ENCODE measurements around the gene UCHL1.

Gene UCHL1

GRCh38 chr4:41211951-41212615 is 44.6 kb upstream of the UCHL1 start:
- no peak for TF ChIP-seq EP300 (IDR thresholded peaks at IDR 0.05; ENCODE audit: borderline replicate concordance)
- TF ChIP-seq CEBPB (IDR thresholded peaks at IDR 0.05): no peak
- no peak for TF ChIP-seq REST (IDR thresholded peaks at IDR 0.05; ENCODE audit: low read depth)
- TF ChIP-seq ZBTB7A (IDR thresholded peaks at IDR 0.05; ENCODE audit: low read depth): no peak
- TF ChIP-seq YY1 (IDR thresholded peaks at IDR 0.05; ENCODE audit: low read depth): no peak
- TF ChIP-seq EGR1 (IDR thresholded peaks at IDR 0.05): no peak
- TF ChIP-seq RAD21 (IDR thresholded peaks at IDR 0.05; ENCODE audit: low read depth): no peak
- TF ChIP-seq NFIC (IDR thresholded peaks at IDR 0.05): no peak
- no peak for TF ChIP-seq TAF1 (IDR thresholded peaks at IDR 0.05; ENCODE audit: low read depth)
- no peak for TF ChIP-seq TCF12 (IDR thresholded peaks at IDR 0.05; ENCODE audit: low read depth)
- TF ChIP-seq TEAD4 (IDR thresholded peaks at IDR 0.05): no peak
- no peak for TF ChIP-seq CREB1 (IDR thresholded peaks at IDR 0.05; ENCODE audit: low read depth)
- TF ChIP-seq FOXM1 (IDR thresholded peaks at IDR 0.05; ENCODE audit: borderline replicate concordance, low read depth): no peak
- TF ChIP-seq, protein P1, sequence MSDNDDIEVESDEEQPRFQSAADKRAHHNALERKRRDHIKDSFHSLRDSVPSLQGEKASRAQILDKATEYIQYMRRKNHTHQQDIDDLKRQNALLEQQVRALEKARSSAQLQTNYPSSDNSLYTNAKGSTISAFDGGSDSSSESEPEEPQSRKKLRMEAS (IDR thresholded peaks at IDR 0.05): no peak
- TF ChIP-seq USF1 (IDR thresholded peaks at IDR 0.05): no peak

DNA sequence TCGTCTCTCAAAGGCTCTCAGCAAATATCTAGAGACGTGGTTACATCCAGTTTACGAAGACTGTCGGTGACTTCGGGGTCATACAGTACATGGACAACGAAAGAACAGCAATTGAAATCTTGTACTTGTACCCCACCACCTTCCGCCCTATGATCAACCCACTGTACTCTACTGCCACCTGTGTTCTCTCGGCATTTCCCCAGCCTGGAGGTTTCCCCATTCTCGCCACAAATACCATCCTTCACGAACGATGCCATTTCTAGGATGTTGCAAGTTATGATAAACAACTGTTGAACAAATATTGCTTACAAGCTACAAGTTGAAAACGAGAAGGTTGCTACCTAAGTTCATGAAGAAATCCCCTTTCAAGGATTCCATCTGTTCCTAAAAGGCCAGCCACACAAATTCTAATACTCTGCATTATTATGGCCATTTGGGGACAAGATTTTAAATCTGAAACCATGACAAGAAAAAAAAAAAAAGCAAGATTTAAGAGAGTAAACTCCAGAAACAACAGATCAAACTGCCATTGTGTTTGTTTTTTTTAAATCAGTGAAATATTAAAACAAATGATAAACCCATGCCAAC is 44.0 kb upstream of the UCHL1 start:
- no peak for TF ChIP-seq TEAD4 (IDR thresholded peaks at IDR 0.05)
- TF ChIP-seq RAD21 (IDR thresholded peaks at IDR 0.05; ENCODE audit: low read depth): peak; percentile 66
- no peak for TF ChIP-seq NFIC (IDR thresholded peaks at IDR 0.05)

DNA sequence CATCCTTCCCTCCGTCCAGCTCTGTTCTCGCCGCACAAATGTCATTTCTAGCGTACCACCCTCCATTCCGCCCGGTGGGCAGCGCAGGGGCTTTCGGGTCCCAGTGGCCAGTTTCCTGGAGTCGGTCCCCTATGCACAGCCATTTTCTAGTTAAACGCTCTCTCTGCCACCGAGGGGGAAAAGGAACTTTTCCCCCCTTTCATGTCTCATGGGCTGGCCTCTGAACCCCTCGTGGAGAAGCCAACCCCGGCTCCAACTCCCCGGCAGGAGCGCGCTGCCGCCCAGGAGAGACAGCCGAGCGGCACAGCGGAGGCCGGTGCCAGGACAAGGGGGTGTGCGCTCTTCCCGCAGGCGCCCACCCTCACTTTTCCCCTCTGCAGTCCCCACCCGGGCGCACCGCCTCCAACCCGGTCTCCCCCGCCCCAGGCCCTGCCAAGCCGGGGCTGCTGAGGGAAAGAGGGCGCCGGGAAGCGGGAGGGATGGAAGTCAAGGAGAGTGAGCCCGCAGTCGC is 43.0 kb upstream of the UCHL1 start:
- TF ChIP-seq TAF1 (IDR thresholded peaks at IDR 0.05; ENCODE audit: low read depth): no peak
- TF ChIP-seq ZBTB7A (IDR thresholded peaks at IDR 0.05; ENCODE audit: low read depth): peak; percentile 66; the same call in 1 of the 2 replicates
- TF ChIP-seq REST (IDR thresholded peaks at IDR 0.05; ENCODE audit: low read depth): no peak
- no peak for TF ChIP-seq TEAD4 (IDR thresholded peaks at IDR 0.05)
- TF ChIP-seq CREB1 (IDR thresholded peaks at IDR 0.05; ENCODE audit: low read depth): no peak
- TF ChIP-seq USF1 (IDR thresholded peaks at IDR 0.05): no peak
- TF ChIP-seq YY1 (IDR thresholded peaks at IDR 0.05; ENCODE audit: low read depth): 0 out of 2 replicates have a peak, but pooled peaks have one; percentile 0
- no peak for TF ChIP-seq RAD21 (IDR thresholded peaks at IDR 0.05; ENCODE audit: low read depth)
- TF ChIP-seq EP300 (IDR thresholded peaks at IDR 0.05; ENCODE audit: borderline replicate concordance): no peak
- no peak for TF ChIP-seq TCF12 (IDR thresholded peaks at IDR 0.05; ENCODE audit: low read depth)
- no peak for TF ChIP-seq EGR1 (IDR thresholded peaks at IDR 0.05)

DNA sequence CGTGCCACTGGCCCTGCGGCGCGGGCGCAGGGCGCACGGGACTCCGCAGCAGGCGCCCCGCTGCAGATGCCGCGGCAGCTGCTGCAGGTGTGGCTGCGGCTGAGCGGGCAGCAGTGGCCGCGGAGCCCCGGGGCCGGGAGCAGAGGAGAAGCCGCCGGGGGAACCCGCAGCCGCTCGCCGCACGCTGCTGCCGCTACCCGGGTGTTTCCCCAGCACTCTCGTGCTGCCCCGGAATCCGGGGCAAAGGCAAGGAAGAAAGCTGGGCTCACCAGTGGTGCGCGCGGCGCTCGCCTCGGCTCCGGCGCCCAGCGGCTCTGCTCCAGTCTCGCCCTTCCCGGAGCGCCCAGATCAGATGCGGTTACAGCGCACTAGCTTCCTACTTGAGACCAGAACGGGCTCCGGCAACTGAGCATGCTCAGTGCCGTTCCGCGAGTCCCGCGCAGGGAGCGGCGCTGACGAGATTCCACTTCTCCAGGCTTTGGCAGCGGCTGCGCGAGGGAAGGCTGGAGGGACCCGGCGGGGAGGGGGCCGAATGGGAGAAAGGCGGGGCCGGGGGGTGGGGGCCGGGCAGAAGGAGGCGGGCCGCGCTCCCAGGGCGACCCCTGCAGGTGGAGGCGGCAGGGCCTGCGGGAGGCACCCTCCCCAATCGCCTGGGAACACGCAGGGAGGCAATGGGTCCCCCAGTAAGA is 42.4 kb upstream of the UCHL1 start, which contains the start of gene APBB2:
Gene APBB2 (minus strand): TSS at position 407 of the 689 bp plus-strand sequence. CDS start 181,288 bp downstream, outside the sequence.
- TF ChIP-seq TEAD4 (IDR thresholded peaks at IDR 0.05): peak; percentile 39
- TF ChIP-seq YY1 (IDR thresholded peaks at IDR 0.05; ENCODE audit: low read depth): no peak
- no peak for TF ChIP-seq CEBPB (IDR thresholded peaks at IDR 0.05)
- no peak for TF ChIP-seq REST (IDR thresholded peaks at IDR 0.05; ENCODE audit: low read depth)
- peak; percentile 85 for TF ChIP-seq TAF1 (IDR thresholded peaks at IDR 0.05; ENCODE audit: low read depth)
- no peak for TF ChIP-seq FOXM1 (IDR thresholded peaks at IDR 0.05; ENCODE audit: borderline replicate concordance, low read depth)
- TF ChIP-seq NFIC (IDR thresholded peaks at IDR 0.05): 0 out of 2 replicates have a peak, but pooled peaks have one; percentile 27
- TF ChIP-seq CREB1 (IDR thresholded peaks at IDR 0.05; ENCODE audit: low read depth): 0 out of 2 replicates have a peak, but pooled peaks have one; percentile 18
- TF ChIP-seq RAD21 (IDR thresholded peaks at IDR 0.05; ENCODE audit: low read depth): peak; percentile 70
- TF ChIP-seq EGR1 (IDR thresholded peaks at IDR 0.05): no peak
- TF ChIP-seq, protein P1 (IDR thresholded peaks at IDR 0.05): peak; percentile 57
- no peak for TF ChIP-seq EP300 (IDR thresholded peaks at IDR 0.05; ENCODE audit: borderline replicate concordance)
- no peak for TF ChIP-seq USF1 (IDR thresholded peaks at IDR 0.05)
- TF ChIP-seq ZBTB7A (IDR thresholded peaks at IDR 0.05; ENCODE audit: low read depth): no peak
- TF ChIP-seq TCF12 (IDR thresholded peaks at IDR 0.05; ENCODE audit: low read depth): peak; percentile 44; the same call in 1 of the 2 replicates
